Measurements from ENCODE around the gene PPM1D.
A peak's percentile ranks its signal among the peaks of the same experiment; 100 is the strongest.
"Not testable (repeated sequence)": the region's sequence is repeated elsewhere in the genome, so short reads cannot be mapped to it uniquely, and the experiment has no call there.

The PPM1D gene

DNA sequence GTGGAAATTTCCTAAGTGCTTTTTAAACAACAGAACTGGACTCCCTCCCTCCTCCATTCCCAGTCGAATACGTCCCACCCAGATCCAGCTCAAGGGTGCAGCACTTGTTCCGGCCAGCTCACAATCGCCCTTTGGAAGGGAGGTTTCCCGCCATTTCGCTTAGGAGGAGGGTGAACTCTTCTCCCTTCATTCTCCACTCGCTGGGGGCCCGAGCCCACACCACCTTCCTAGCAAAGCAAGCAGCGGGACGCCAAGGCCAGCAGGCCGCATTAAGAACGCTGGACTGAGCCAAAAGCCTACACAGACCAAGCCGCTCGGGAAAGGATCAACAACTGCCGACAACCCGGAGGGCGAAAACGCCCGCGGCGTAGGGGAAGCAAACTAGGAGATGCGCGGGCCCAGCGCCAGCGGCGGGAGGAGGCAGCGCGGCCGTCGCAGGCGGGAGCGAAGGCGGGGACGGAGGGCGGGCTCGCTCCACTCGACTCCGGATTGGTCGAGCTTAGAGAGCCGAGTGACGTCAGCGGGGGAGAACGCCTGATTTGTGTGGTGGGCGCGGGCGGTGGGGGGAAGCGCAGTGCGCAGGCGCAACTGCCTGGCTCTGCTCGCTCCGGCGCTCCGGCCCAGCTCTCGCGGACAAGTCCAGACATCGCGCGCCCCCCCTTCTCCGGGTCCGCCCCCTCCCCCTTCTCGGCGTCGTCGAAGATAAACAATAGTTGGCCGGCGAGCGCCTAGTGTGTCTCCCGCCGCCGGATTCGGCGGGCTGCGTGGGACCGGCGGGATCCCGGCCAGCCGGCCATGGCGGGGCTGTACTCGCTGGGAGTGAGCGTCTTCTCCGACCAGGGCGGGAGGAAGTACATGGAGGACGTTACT lies at the start of gene PPM1D:
PPM1D (plus strand) TSS at position 574 of the 870 bp plus-strand sequence; CDS start at position 796, 222 bp downstream.
- H3K27me3 Mint-ChIP-seq = no peaks in the 10 kb centered on the region
- no peaks in the 10 kb centered on the region for H3K9me3 Mint-ChIP-seq (ENCODE audit: low read depth)
- peak within 1 kb of the TSS; percentile 98 for H3K27ac Mint-ChIP-seq
- H3K4me3 Mint-ChIP-seq = peak within 1 kb of the TSS; percentile 96
- no peaks in the 10 kb centered on the region for H3K36me3 Mint-ChIP-seq
- peaks cover 39% of the 10 kb centered on the region for H3K4me1 Mint-ChIP-seq (ENCODE audit: low read depth)

DNA sequence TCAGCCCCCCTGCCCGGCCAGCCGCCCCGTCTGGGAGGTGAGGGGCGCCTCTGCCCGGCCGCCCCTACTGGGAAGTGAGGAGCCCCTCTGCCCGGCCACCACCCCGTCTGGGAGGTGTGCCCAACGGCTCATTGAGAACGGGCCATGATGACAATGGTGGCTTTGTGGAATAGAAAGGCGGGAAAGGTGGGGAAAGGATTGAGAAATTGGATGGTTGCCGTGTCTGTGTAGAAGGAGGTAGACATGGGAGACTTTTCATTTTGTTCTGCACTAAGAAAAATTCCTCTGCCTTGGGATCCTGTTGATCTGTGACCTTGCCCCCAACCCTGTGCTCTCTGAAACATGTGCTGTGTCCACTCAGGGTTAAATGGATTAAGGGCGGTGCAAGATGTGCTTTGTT lies 47.7 kb upstream of the PPM1D start:
- not testable (repeated sequence) for H3K4me3 Mint-ChIP-seq; H3K27ac Mint-ChIP-seq; H3K4me1 Mint-ChIP-seq (ENCODE audit: low read depth); H3K9me3 Mint-ChIP-seq (ENCODE audit: low read depth); H3K27me3 Mint-ChIP-seq; H3K36me3 Mint-ChIP-seq

DNA sequence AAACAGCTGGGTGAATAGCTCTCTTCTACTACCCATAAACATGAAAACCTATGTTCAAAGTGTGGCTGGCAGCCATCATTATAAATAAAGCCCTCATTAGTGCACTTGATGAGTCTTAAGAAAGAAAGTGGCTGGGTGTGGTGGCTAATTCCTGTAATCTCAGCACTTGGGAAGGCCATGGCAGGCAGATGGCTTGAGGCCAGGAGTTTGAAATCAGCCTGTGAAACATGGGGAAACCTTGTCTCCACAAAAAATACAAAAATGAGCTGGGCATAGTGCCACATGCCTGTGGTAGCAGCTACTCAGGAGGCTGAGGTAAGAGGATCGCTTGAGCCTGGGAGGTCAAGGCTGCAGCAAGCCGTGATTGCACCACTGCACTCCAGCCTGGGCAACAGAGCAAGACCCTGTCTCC lies 45.6 kb upstream of the PPM1D start:
- no peak overlapping the region for H3K4me3 Mint-ChIP-seq
- no peaks in the 10 kb centered on the region for H3K4me1 Mint-ChIP-seq (ENCODE audit: low read depth)
- H3K9me3 Mint-ChIP-seq (ENCODE audit: low read depth) = no peaks in the 10 kb centered on the region
- H3K36me3 Mint-ChIP-seq = peaks cover 4% of the 10 kb centered on the region
- H3K27ac Mint-ChIP-seq = no peak overlapping the region
- H3K27me3 Mint-ChIP-seq = no peaks in the 10 kb centered on the region

DNA sequence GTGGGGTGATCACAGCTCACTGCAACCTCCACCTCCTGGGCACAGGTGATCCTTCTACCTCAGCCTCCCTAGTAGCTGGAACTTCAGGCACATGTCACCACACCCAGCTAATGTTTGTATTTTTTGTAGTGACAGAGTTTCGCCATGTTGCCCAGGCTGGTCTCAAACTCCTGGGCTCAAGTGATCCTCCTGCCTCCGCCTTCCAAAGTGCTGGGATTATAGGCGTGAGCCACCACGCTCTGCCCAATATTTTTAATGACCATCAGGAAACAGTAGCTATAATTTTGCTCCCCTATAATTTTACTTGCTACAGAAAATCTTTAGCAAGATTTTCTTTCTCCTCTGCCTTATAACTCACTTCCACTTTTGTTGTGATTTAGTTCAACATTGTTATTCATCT lies 44.2 kb upstream of the PPM1D start:
- Mint-ChIP-seq H3K4me1 (ENCODE audit: low read depth) (no peaks in the 10 kb centered on the region), H3K4me3 (no peak overlapping the region), H3K27ac (no peak overlapping the region), H3K9me3 (ENCODE audit: low read depth) (no peaks in the 10 kb centered on the region), H3K27me3 (no peaks in the 10 kb centered on the region), H3K36me3 (peaks cover 4% of the 10 kb centered on the region)

DNA sequence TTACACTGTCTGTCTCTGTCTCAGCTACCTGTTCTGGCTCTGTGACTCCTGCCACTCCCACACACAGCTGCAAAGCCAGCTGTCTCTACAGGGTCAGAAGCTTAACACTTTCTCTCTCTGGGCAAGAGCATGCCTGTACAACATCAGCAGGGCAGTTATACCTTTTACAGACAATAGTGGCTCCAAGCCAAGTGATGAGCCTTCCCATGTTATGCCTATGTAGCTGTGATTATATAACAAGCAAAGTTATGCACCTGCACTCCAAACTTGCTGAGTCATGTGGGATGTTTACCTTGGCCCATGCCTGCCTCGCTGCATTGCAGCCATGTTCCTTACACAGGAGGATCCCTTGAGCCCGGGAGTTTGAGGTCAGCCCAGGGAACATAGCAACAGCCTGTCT lies 42.2 kb upstream of the PPM1D start:
- Mint-ChIP-seq H3K36me3 (peaks cover 4% of the 10 kb centered on the region), H3K4me3 (no peak overlapping the region)

DNA sequence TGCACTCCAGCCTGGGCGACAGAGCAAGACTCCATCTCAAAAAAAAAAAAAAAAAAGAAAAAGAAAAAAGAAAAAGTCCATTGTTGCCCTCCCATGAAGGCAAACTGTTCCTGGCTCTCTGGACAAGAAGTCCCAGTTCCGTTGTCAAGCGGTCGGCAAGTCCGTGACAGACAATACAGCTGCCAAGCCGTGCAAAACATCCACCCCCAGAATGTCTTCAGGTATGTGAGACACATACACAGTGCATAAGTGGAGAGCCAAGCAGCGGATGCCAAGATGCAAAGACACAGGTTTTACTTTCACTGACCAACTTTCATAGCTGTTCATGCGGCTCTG lies 40.4 kb upstream of the PPM1D start:
- no peaks in the 10 kb centered on the region for H3K27me3 Mint-ChIP-seq
- H3K27ac Mint-ChIP-seq = no peak overlapping the region
- no peaks in the 10 kb centered on the region for H3K4me1 Mint-ChIP-seq (ENCODE audit: low read depth)
- H3K36me3 Mint-ChIP-seq = peaks cover 4% of the 10 kb centered on the region
- H3K9me3 Mint-ChIP-seq (ENCODE audit: low read depth) = no peaks in the 10 kb centered on the region
- no peak overlapping the region for H3K4me3 Mint-ChIP-seq

More for the DNA sequence above, 42.2 kb upstream of the PPM1D start:
- Mint-ChIP-seq H3K4me1 (ENCODE audit: low read depth) (no peaks in the 10 kb centered on the region), H3K27me3 (no peaks in the 10 kb centered on the region), H3K27ac (no peak overlapping the region), H3K9me3 (ENCODE audit: low read depth) (no peaks in the 10 kb centered on the region)

DNA sequence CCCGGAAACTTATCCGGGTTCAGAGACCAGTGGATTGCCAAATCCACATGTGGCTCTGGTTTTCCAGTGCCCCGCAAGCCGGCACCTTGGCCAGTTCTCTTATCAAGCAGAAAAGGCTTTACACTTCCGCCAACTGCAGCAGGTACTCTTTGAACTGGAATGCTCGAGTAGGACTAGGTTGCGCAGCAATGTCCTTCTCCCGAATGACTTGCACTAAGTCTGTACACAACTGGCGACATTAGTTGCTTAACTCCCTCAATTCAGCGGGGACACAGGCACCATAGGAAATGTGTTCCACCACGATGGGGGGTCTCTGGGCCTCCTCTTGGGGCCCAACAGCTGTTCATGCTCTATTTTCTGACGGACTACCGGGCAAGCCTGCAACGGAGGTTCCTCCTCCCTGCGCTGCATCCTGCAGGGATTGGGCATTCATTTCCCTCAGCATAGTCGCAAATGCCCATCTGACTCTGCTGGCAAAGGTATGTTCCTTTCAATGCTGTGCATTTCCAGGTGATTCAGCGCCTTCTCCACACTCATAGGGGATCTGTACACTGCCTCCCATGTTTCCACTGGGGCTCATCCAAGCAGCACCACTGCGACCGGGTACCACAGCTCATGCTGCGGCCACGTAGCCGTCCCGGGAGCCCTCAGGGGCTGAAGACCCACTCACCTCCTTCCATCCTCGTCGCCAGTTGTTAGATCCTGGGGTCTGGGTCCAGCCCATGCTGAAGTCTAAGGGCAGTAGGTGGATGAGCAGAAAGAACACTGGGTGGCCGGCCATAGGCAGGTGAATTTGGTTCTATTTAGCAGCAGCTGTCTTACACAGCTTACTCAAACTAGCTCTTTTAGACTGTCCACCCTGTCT lies 39.8 kb upstream of the PPM1D start:
- H3K9me3 Mint-ChIP-seq (ENCODE audit: low read depth) = no peaks in the 10 kb centered on the region
- H3K27ac Mint-ChIP-seq = no peak overlapping the region
- no peaks in the 10 kb centered on the region for H3K27me3 Mint-ChIP-seq
- no peak overlapping the region for H3K4me3 Mint-ChIP-seq
- H3K4me1 Mint-ChIP-seq (ENCODE audit: low read depth) = no peaks in the 10 kb centered on the region
- peaks cover 4% of the 10 kb centered on the region for H3K36me3 Mint-ChIP-seq

DNA sequence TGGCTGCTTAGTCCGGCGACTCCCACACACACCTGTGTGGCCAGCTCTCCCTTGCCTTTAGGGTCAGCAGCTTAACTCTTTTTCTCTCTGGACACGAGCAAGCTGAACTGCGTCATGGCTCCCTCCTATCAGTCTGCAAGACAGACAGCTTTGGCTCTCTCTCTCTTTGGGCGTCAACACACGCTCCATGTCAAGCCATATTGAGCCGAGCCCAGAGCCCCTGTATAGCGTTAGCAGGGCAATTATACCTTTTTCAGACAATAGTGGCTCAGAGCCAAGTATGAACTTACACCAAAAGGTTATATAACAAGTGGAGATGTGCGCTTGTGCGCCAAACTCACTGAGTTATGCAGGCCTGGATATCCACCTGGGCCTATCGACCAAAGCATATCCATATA lies 39.1 kb upstream of the PPM1D start:
- no peak overlapping the region for H3K4me3 Mint-ChIP-seq
- no peaks in the 10 kb centered on the region for H3K9me3 Mint-ChIP-seq (ENCODE audit: low read depth)
- H3K4me1 Mint-ChIP-seq (ENCODE audit: low read depth) = no peaks in the 10 kb centered on the region
- no peak overlapping the region for H3K27ac Mint-ChIP-seq
- no peaks in the 10 kb centered on the region for H3K27me3 Mint-ChIP-seq
- H3K36me3 Mint-ChIP-seq = peaks cover 4% of the 10 kb centered on the region

DNA sequence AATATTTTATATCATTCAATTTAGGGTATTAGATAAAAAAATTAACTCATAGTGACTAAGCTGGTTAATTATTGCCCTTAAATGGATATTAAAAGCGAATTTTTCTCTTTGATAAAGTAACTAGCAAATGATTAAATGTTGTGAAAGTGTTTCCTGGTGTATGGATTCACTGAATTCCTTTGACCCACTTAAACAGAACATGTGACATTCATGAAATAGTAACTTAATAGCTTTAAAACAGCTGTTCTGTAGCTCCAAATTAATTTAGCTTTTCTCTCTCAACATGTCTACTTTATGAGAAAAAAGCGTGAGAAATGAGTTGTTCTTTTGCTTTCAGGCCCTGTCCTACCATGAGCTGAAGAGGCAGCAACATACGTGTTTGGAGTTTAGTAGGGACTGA lies 37.6 kb upstream of the PPM1D start:
- Mint-ChIP-seq H3K27ac (no peak overlapping the region), H3K27me3 (no peaks in the 10 kb centered on the region), H3K4me1 (ENCODE audit: low read depth) (no peaks in the 10 kb centered on the region), H3K9me3 (ENCODE audit: low read depth) (no peaks in the 10 kb centered on the region), H3K4me3 (no peak overlapping the region), H3K36me3 (peaks cover 2% of the 10 kb centered on the region)

DNA sequence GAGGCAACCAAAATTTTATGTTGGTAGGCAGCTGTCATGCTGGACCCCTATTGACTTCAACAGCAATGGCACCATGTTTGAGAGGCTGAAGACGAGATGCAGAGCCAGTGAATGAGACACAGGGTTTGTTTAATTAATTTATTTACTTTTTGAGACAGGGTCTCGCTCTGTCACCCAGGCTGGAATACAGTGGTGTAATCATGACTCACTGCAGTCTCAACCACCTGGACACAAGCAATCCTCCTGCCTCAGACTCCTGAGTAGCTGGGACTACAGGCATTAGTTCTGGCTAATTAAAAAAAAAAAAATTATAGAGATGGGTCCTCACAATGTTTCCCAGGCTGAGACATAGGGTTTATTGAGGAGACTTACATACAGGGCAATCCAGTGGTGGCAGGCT lies 36.2 kb upstream of the PPM1D start:
- no peaks in the 10 kb centered on the region for H3K9me3 Mint-ChIP-seq (ENCODE audit: low read depth)

DNA sequence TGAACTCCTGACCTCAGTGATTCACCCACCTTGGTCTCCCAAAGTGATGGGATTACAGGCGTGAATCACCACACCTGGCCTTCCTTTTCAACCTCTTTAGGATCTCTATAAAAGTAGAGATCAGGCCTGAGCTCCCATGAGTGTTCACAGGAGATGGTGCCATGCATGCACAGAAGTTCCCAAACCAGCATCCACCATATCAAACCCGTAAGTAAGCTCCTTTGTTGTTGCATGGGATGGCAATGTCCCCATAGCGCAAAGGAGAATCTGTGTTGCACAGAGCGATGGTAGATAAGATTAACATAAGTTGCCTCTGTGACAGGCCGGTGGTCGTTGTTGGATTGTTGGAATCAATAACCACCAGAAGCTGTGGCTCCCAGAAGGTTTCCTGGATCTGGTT lies 34.8 kb upstream of the PPM1D start:
- Mint-ChIP-seq H3K36me3 (no peaks in the 10 kb centered on the region), H3K9me3 (ENCODE audit: low read depth) (no peaks in the 10 kb centered on the region), H3K4me3 (no peak overlapping the region), H3K4me1 (ENCODE audit: low read depth) (no peaks in the 10 kb centered on the region), H3K27me3 (peaks cover 2% of the 10 kb centered on the region), H3K27ac (no peak overlapping the region)

More for the DNA sequence above, 36.2 kb upstream of the PPM1D start:
- Mint-ChIP-seq H3K4me1 (ENCODE audit: low read depth) (no peaks in the 10 kb centered on the region), H3K36me3 (no peaks in the 10 kb centered on the region), H3K27ac (no peak overlapping the region), H3K4me3 (no peak overlapping the region), H3K27me3 (no peaks in the 10 kb centered on the region)

DNA sequence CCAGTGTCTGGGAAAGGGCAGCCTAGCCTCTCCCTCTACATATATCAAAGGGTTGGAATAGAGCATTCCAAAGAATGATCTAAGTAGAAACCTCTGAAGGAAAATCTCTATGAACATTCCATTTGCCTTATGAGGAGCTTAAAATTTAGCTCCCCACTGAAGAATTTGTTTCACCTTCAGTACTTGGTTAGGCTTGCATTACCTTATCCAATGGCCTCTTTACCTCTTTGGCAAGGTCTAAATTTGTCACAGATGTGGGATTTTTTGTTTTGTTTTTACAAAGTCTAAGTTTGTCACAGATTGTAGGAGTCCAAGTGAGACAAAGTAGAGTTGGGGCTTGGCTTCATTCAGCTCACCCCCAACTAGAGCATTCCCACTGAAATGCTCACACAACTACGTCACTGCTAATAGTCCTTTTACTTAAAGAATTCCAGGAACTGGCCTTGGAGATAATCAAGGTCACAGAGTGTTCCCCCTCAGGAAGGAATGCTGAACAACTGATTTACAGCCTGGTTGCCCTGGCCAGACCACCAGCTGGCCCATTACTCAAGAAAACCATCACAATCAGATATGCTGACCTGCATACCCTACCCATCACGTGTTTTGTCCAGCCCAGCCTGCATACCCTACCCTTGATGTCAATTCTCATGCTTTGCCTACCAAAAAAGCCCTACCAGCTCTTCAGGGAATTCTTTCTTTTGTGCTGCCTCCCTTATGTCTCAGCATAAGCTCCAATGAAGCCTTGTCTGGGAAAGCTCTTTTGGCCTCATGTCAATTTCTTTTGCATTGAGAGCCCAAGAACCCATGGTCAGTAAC lies 26.5 kb upstream of the PPM1D start:
- Mint-ChIP-seq H3K4me1 (ENCODE audit: low read depth) (peaks cover 5% of the 10 kb centered on the region), H3K9me3 (ENCODE audit: low read depth) (no peaks in the 10 kb centered on the region), H3K4me3 (no peak overlapping the region), H3K27me3 (peaks cover 2% of the 10 kb centered on the region), H3K27ac (no peak overlapping the region), H3K36me3 (no peaks in the 10 kb centered on the region)

DNA sequence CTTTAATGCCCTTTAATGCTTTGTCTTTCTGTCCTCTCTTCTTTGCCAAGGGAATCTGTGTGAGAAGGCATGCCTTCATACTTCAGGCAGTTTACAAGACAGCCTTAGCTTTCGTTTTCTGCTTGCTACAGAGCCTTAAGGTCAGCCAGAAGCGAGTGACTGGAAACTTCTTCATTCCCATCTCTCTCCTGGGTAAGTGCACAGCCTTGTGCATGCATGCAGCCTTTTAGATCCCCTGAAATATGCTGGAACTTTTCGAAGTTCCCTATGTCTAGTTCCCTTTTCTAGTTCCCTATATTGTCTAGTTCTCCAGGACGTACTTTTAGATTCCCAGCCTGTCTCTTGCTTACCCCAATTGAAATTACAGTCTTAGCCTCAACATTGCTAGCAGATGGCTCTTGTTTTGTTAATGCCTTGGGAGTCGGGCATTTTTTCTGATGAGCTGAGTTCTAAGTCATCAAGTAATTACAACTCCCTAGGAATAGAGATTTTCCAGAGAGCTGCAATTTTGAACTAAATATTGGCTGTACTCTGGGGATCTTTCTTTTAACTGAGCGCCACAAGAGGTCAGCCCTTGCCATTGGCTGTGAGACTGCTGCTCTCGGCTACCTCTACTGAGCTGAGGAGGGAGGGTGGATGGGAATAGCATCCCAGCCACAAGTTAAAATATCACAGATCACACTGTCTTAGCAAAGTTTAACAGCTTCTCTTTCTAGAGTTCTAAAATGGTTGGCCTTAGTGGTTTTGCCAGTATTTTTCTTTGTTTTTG lies 22.7 kb upstream of the PPM1D start:
- peak overlapping the region; percentile 76 for H3K4me3 Mint-ChIP-seq
- no peaks in the 10 kb centered on the region for H3K9me3 Mint-ChIP-seq (ENCODE audit: low read depth)
- H3K27ac Mint-ChIP-seq = no peak overlapping the region
- no peaks in the 10 kb centered on the region for H3K36me3 Mint-ChIP-seq
- peaks cover 5% of the 10 kb centered on the region for H3K4me1 Mint-ChIP-seq (ENCODE audit: low read depth)
- H3K27me3 Mint-ChIP-seq = no peaks in the 10 kb centered on the region

DNA sequence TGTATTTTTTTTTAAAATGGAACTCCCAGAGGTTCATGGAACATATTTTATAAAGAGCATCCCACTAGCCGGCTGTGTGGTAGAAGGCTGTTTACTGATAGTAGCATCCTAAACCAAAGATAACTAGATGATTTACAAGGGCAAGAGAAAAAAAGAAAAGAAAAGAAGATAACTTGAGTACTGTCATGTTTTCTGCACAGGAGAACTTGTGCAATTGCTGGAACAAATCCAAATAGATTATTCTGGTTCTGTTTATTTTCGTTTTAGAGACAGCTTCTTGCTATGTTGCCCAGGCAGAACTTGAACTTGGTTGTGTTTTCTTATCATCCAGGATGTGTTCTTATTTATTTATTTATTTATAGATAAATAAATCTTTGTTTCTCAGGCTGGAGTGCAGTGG lies 20.9 kb upstream of the PPM1D start:
- H3K9me3 Mint-ChIP-seq (ENCODE audit: low read depth) = no peaks in the 10 kb centered on the region
- no peak overlapping the region for H3K27ac Mint-ChIP-seq
- no peaks in the 10 kb centered on the region for H3K27me3 Mint-ChIP-seq
- no peaks in the 10 kb centered on the region for H3K36me3 Mint-ChIP-seq
- no peak overlapping the region for H3K4me3 Mint-ChIP-seq
- peaks cover 5% of the 10 kb centered on the region for H3K4me1 Mint-ChIP-seq (ENCODE audit: low read depth)

Measured in activated naive CD8-positive, alpha-beta T cell (primary cell).